HEK293 (cell line): ENCODE results near the gene BACH2.

Source experiments
- REST ChIP-seq: fragments of 450-650 bp; formaldehyde crosslinking; IDR thresholded peaks from 2 replicates; pipeline ENCODE4 v1.5.1; 2016; ENCODE audit warnings: missing biosample characterization, missing genetic modification characterization
- ZFP3 ChIP-seq: fragments of 450-650 bp; formaldehyde crosslinking; IDR thresholded peaks from 2 replicates; pipeline ENCODE4 v1.5.1; 2016; ENCODE audit warnings: low read depth, missing biosample characterization, missing genetic modification characterization
- ZNF274 ChIP-seq, 2 experiments: fragments of 200-500 bp in 1 of 2; fragments of 450-650 bp in 1 of 2; sonication (Bioruptor generic) in 1 of 2; formaldehyde crosslinking in 1 of 2; IDR thresholded peaks; 2 replicates each; pipeline versions ENCODE4 v1.5.1 to v1.6.1; 2014 to 2016; ENCODE audit warnings: borderline replicate concordance in 1 of 2, inconsistent platforms in 1 of 2, low read length in 1 of 2, missing biosample characterization in 1 of 2, missing genetic modification characterization in 1 of 2

DNA sequence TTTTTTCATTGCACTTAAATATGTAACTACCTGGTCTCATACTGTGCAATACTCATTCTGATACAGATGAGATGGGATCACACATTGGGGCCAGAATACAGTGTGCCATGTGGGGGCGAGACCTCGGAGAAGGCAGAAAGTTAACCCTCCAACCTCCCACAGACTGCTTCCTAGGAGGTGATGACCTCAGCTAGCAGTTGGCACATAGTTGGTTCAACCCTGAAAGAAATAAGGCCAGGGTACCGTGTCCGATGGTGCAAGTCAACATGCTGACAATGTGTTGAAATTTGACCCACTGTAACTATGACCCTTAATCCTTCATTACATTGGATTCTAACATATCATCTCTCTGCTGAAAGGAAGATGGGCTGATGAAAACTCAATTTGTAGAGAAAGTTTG, 340.5 kb downstream of the BACH2 start:
- no peak for TF ChIP-seq ZFP3
- TF ChIP-seq REST (tag by site-specific recombination), result no peak
- TF ChIP-seq ZNF274 (IDR thresholded peaks at IDR 0.05; ENCODE audit: low read length), result no peak
- no peak for TF ChIP-seq ZNF274 (tag by site-specific recombination; IDR thresholded peaks at IDR 0.05; ENCODE audit: borderline replicate concordance)
